Measurements from ENCODE around the gene GAS2.

GAS2 gene

GRCh38 chr11:22792497-22792896 is 126.1 kb downstream of the GAS2 start:
- DNase-seq: no peak

- DNase-seq: no peak
Observed at GRCh38 chr11:22795914-22796313, 129.5 kb downstream of the GAS2 start.

GRCh38 chr11:22797047-22797446 is 130.6 kb downstream of the GAS2 start:
- DNase-seq: no peak

GRCh38 chr11:22798901-22799300 is 132.5 kb downstream of the GAS2 start:
- no peak for DNase-seq

GRCh38 chr11:22800482-22800881 is 134.1 kb downstream of the GAS2 start:
- DNase-seq: no peak

- no peak for DNase-seq
Observed at GRCh38 chr11:22802861-22803260, 136.4 kb downstream of the GAS2 start.

GRCh38 chr11:22807391-22807790 is 141.0 kb downstream of the GAS2 start:
- no peak for DNase-seq

- DNase-seq: no peak
Observed at GRCh38 chr11:22807855-22808570, 141.6 kb downstream of the GAS2 start.

GRCh38 chr11:22808571-22809197 is 142.3 kb downstream of the GAS2 start:
- DNase-seq: no peak

- DNase-seq: no peak
Observed at GRCh38 chr11:22809893-22810292, 143.5 kb downstream of the GAS2 start.

- no peak for DNase-seq
Observed at GRCh38 chr11:22822203-22822602, 155.8 kb downstream of the GAS2 start.

GRCh38 chr11:22828373-22828772 is 162.0 kb downstream of the GAS2 start:
- DNase-seq: no peak

- DNase-seq: peak; percentile 93
Observed at GRCh38 chr11:22829231-22830081, 163.0 kb downstream of the GAS2 start, which contains the start of gene SVIP. Gene SVIP, minus strand, starts transcription at chr11:22829801. Its CDS starts 53 bp downstream, at chr11:22829748.

GRCh38 chr11:22830082-22830414 is 163.6 kb downstream of the GAS2 start:
- no peak for DNase-seq

- peak; percentile 10 for DNase-seq
Observed at GRCh38 chr11:22832315-22833015, 166.1 kb downstream of the GAS2 start.

- DNase-seq: no peak
Observed at GRCh38 chr11:22846726-22847125, 180.3 kb downstream of the GAS2 start.

GRCh38 chr11:22851477-22851876 is 185.1 kb downstream of the GAS2 start:
- DNase-seq: no peak

GRCh38 chr11:22859756-22860155 is 193.3 kb downstream of the GAS2 start:
- DNase-seq: no peak

GRCh38 chr11:22860241-22860640 is 193.8 kb downstream of the GAS2 start, which contains the start of gene CCDC179:
Gene CCDC179, minus strand, starts transcription at chr11:22860474. Its CDS starts 53 bp downstream, at chr11:22860421.
- no peak for DNase-seq
